HG02943 (cell line): Measurements from ENCODE around the gene ACTL9.

ENCODE experiments used
- ATAC-seq: cut with Tn5 transposase; IDR thresholded peaks from one replicate; pipeline ENCODE4 v1.9.1; 2021; ENCODE audit warnings: mild to moderate bottlenecking, low read depth, moderate library complexity; ENCODE audit not compliant: unreplicated experiment

The ACTL9 gene

GRCh38 chr19:8654591-8655339, 43.8 kb downstream of the ACTL9 start:
- no peak for ATAC-seq

GRCh38 chr19:8648240-8648639, 50.4 kb downstream of the ACTL9 start:
- no peak for ATAC-seq
